ENCODE results near the gene HOXB6. TPM values are rescaled to one million over a fixed set of nuclear protein-coding genes. Genes with fewer than 3 reads are reported as not detected.

HOXB6 gene
- total RNA-seq, 2 donors from 2014 or later: 0.82 to 2.6 TPM

- Histone ChIP-seq H3K27ac (no peak overlapping the region), H3K36me3 (no peaks in the 10 kb centered on the region), H3K4me3 (no peak overlapping the region), H3K9me3 (no peaks in the 10 kb centered on the region), H3K4me1 (peaks cover 0 to 11% of the 10 kb centered on the region in 2 donors), H3K27me3 (peaks cover 31 to 41% of the 10 kb centered on the region in 2 donors)
- TF ChIP-seq CTCF (IDR thresholded peaks at IDR 0.05): no peak
- DNase-seq (ENCODE audit: low spot score): no peak
These were observed 37.5 kb upstream of the HOXB6 start for GRCh38 chr17:48642059-48642842.

- Histone ChIP-seq H3K27ac (no peak overlapping the region), H3K9me3 (no peaks in the 10 kb centered on the region), H3K4me3 (no peak overlapping the region), H3K4me1 (peaks cover 0 to 5% of the 10 kb centered on the region in 2 donors), H3K27me3 (peaks cover 33 to 44% of the 10 kb centered on the region in 2 donors), H3K36me3 (no peaks in the 10 kb centered on the region)
- DNase-seq (ENCODE audit: low spot score): no peak
- no peak for TF ChIP-seq CTCF (IDR thresholded peaks at IDR 0.05)
These were observed 36.8 kb upstream of the HOXB6 start for GRCh38 chr17:48641541-48642058.

- no peak for TF ChIP-seq CTCF (IDR thresholded peaks at IDR 0.05)
- DNase-seq (ENCODE audit: low spot score): no peak
- H3K4me3 ChIP-seq: no peak overlapping the region
- no peaks in the 10 kb centered on the region for H3K4me1 ChIP-seq
- peaks cover 33 to 46% of the 10 kb centered on the region in 2 donors for H3K27me3 ChIP-seq
- H3K36me3 ChIP-seq: no peaks in the 10 kb centered on the region
- H3K9me3 ChIP-seq: no peaks in the 10 kb centered on the region
- no peak overlapping the region for H3K27ac ChIP-seq
These were observed 36.0 kb upstream of the HOXB6 start for GRCh38 chr17:48640858-48641180.

GRCh38 chr17:48639982-48640857 lies 35.4 kb upstream of the HOXB6 start:
- peaks cover 39 to 52% of the 10 kb centered on the region in 2 donors for H3K27me3 ChIP-seq
- H3K4me1 ChIP-seq: no peaks in the 10 kb centered on the region
- no peak for TF ChIP-seq CTCF (IDR thresholded peaks at IDR 0.05)

GRCh38 chr17:48639136-48639535 lies 34.4 kb upstream of the HOXB6 start:
- Histone ChIP-seq H3K27ac (no peak overlapping the region), H3K9me3 (no peaks in the 10 kb centered on the region), H3K4me1 (peaks cover 0 to under 1% of the 10 kb centered on the region in 2 donors), H3K27me3 (peaks cover 42 to 59% of the 10 kb centered on the region in 2 donors), H3K4me3 (no peak overlapping the region), H3K36me3 (no peaks in the 10 kb centered on the region)
- TF ChIP-seq CTCF (IDR thresholded peaks at IDR 0.05): no peak
- no peak for DNase-seq (ENCODE audit: low spot score)

More at GRCh38 chr17:48639982-48640857, 35.4 kb upstream of the HOXB6 start:
- Histone ChIP-seq H3K27ac (no peak overlapping the region), H3K4me3 (no peak overlapping the region), H3K36me3 (no peaks in the 10 kb centered on the region), H3K9me3 (no peaks in the 10 kb centered on the region)
- no peak for DNase-seq (ENCODE audit: low spot score)

Data from right atrium auricular region (tissue), 2 donors.